Nephron (organoid): ENCODE measurements around the gene LYRM1.

Experiments used
- H3K27ac Mint-ChIP-seq, 3 experiments: 2 replicates each; pipeline ENCODE4 v1.8.0; 2020; ENCODE audit warnings: mixed read lengths in 3 of 3, mild to moderate bottlenecking in 2 of 3, moderate library complexity in 1 of 3
- H3K27me3 Mint-ChIP-seq: 2 replicates; pipeline ENCODE4 v1.8.0; 2021; ENCODE audit warnings: low read depth, mild to moderate bottlenecking, moderate library complexity, mixed read lengths
- H3K36me3 Mint-ChIP-seq: 2 replicates; pipeline ENCODE4 v1.8.0; 2020; ENCODE audit warnings: low read depth, mixed read lengths
- H3K4me1 Mint-ChIP-seq: 2 replicates; pipeline ENCODE4 v1.8.0; 2020; ENCODE audit warnings: mixed read lengths
- H3K4me3 Mint-ChIP-seq, 3 experiments: 2 replicates each; pipeline ENCODE4 v1.8.0; 2020; ENCODE audit warnings: mild to moderate bottlenecking in 3 of 3, mixed read lengths in 3 of 3, moderate library complexity in 2 of 3
- H3K9me3 Mint-ChIP-seq: 2 replicates; pipeline ENCODE4 v1.8.0; 2020; ENCODE audit warnings: mixed read lengths
- CTCF ChIP-seq, 3 experiments: fragments of 200-600 bp; sonication (generic); IDR thresholded peaks; one replicate each; pipeline ENCODE4 v1.5.0; 2021; ENCODE audit warnings: antibody characterized with exemption in 3 of 3; ENCODE audit not compliant: unreplicated experiment in 3 of 3

The LYRM1 gene

GRCh38 chr16:20894388-20894787 is 6.2 kb upstream of the LYRM1 start:
- no peak overlapping the region for H3K4me3 Mint-ChIP-seq
- no peaks in the 10 kb centered on the region for H3K27me3 Mint-ChIP-seq
- peaks cover 34% of the 10 kb centered on the region for H3K36me3 Mint-ChIP-seq
- no peak overlapping the region for H3K27ac Mint-ChIP-seq
- no peaks in the 10 kb centered on the region for H3K9me3 Mint-ChIP-seq
- H3K4me1 Mint-ChIP-seq = peaks cover 27% of the 10 kb centered on the region
- TF ChIP-seq CTCF (IDR thresholded peaks at IDR 0.05; ENCODE audit: unreplicated experiment in 3 of 3) = no peak

- Mint-ChIP-seq H3K27me3 (no peaks in the 10 kb centered on the region), H3K9me3 (no peaks in the 10 kb centered on the region), H3K4me3 (peak overlapping the region; percentile 90 to 91 (median 90)), H3K36me3 (peaks cover 21% of the 10 kb centered on the region), H3K4me1 (peaks cover 33% of the 10 kb centered on the region), H3K27ac (peak overlapping the region; percentile 99)
- TF ChIP-seq CTCF (IDR thresholded peaks at IDR 0.05; ENCODE audit: unreplicated experiment in 3 of 3) = no peak
Observed at GRCh38 chr16:20897253-20897897, 3.2 kb upstream of the LYRM1 start.

GRCh38 chr16:20897922-20898321 is 2.6 kb upstream of the LYRM1 start:
- no peak for TF ChIP-seq CTCF (IDR thresholded peaks at IDR 0.05; ENCODE audit: unreplicated experiment in 3 of 3)
- Mint-ChIP-seq H3K36me3 (peaks cover 16% of the 10 kb centered on the region), H3K9me3 (no peaks in the 10 kb centered on the region), H3K4me3 (peak overlapping the region; percentile 90 to 91 (median 90)), H3K27ac (peak overlapping the region; percentile 99), H3K4me1 (peaks cover 39% of the 10 kb centered on the region), H3K27me3 (no peaks in the 10 kb centered on the region)

- Mint-ChIP-seq H3K4me1 (peaks cover 44% of the 10 kb centered on the region), H3K27me3 (no peaks in the 10 kb centered on the region), H3K36me3 (peaks cover 13% of the 10 kb centered on the region), H3K27ac (peak overlapping the region; percentile 99), H3K9me3 (no peaks in the 10 kb centered on the region), H3K4me3 (peak overlapping the region; percentile 90 to 91 (median 90))
- no peak for TF ChIP-seq CTCF (IDR thresholded peaks at IDR 0.05; ENCODE audit: unreplicated experiment in 3 of 3)
Observed at GRCh38 chr16:20899071-20899470, 1.5 kb upstream of the LYRM1 start.

- Mint-ChIP-seq H3K4me3 (peak overlapping the region; percentile 90 to 91 (median 90)), H3K9me3 (no peaks in the 10 kb centered on the region), H3K27ac (peak overlapping the region; percentile 99), H3K4me1 (peaks cover 50% of the 10 kb centered on the region), H3K36me3 (peaks cover 13% of the 10 kb centered on the region), H3K27me3 (no peaks in the 10 kb centered on the region)
- no peak for TF ChIP-seq CTCF (IDR thresholded peaks at IDR 0.05; ENCODE audit: unreplicated experiment in 3 of 3)
Observed at GRCh38 chr16:20899477-20900298, 883 bp upstream of the LYRM1 start.
